Cardiac fibroblast (primary cell): Measurements from ENCODE around the gene MEA1.

Experiments used
- DNase-seq, 2 donors: peaks; one replicate each; pipeline versions ENCODE4 v3.0.0 to v3.0.0-alpha.2; 2010; ENCODE audit warnings: low read depth in 2 of 2
- H3K4me3 ChIP-seq, 2 donors: replicated peaks in 1 of 2; 1 replicate in 1 of 2; 2 replicates in 1 of 2; pipeline ENCODE4 v1.5.1; 2011; ENCODE audit warnings: low read depth in 2 of 2, low read length in 2 of 2, mild to moderate bottlenecking in 2 of 2, moderate library complexity in 1 of 2
- CTCF ChIP-seq: IDR thresholded peaks from one replicate; pipeline ENCODE4 v1.5.1; 2011; ENCODE audit warnings: low read depth, mild to moderate bottlenecking, low read length, inconsistent platforms

Gene MEA1

GRCh38 chr6:42968126-42968701, 45.5 kb downstream of the MEA1 start:
- no peak for DNase-seq
- H3K4me3 ChIP-seq, result no peak overlapping the region
- no peak for TF ChIP-seq CTCF

DNA sequence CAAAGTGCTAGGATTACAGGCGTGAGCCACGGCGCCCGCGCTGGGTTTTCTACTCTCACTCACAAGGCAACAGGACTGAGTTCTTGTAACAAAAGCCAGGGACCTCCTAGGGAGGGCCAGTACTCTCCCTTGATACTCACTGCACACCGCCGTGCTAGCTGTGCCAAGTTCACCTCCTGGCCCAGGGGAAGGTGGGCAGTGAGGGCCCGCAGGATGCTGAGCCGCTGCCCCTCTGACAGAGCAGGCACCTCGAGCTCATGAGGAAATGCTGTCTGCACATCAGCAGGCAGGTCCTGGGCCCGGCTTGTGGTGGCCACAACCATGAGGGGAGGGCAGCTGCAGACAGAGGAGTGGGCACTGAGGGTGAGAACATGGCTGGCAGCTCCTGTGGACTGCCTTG, 46.5 kb downstream of the MEA1 start:
- H3K4me3 ChIP-seq, result no peak overlapping the region
- TF ChIP-seq CTCF, result no peak

DNA sequence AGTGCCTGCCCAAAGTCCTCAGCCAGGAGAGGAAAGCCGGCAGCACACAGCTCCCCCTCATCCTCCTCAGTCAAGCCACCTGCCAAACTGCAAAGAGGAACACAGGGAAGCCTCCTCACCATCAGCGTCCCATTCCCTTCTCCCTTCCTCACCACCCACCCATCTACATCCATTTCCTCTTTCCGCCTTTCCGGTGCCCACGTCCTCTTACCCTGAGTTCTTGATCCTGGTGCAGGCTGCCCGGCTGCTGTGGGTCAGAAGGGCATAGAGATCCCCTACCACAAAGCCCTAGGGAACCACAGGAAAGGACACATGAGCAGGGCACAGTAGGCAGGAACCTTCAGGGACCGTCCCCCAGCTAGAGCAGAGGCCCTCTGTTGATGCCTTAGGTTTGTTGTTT, 47.2 kb downstream of the MEA1 start:
- DNase-seq, result no peak
- no peak overlapping the region for H3K4me3 ChIP-seq
- no peak for TF ChIP-seq CTCF

More for the DNA sequence above, 46.5 kb downstream of the MEA1 start:
- no peak for DNase-seq

GRCh38 chr6:42963855-42964605, 49.7 kb downstream of the MEA1 start:
- DNase-seq, result peak; percentile 63 to 68
- no peak overlapping the region for H3K4me3 ChIP-seq
- TF ChIP-seq CTCF, result peak; percentile 37

DNA sequence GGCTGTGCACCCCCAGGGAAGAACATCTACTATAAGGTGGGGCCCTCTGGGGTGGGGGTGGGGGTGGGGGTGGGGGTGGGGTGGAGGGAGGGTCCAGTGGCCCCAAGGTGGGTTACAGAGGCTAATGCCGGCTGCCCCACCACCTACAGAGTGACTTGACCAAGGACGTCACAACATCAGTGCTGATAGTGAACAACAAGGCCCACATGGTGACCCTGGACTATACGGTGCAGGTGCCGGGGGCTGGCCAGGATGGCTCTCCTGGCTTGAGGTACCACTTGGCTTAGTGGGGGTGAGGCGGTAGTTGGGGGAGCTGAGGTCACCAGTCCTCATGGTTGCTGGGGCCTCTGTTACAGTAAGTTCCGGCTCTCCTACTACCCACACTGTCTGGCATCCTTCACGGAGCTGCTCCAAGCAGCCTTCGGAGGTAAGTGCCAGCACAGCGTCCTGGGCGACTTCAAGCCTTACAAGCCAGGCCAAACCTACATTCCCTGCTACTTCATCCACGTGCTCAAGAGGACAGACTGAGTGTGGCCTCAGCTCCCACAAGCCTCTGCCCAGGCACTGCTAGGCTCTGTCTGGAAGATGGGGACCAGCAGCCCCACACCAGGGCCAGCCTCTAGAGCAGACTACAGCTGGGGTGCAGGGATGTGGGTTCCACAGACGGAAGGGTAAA, 50.4 kb downstream of the MEA1 start:
- H3K4me3 ChIP-seq, result no peak overlapping the region
- TF ChIP-seq CTCF, result no peak
- no peak for DNase-seq

GRCh38 chr6:42962502-42963178, 51.1 kb downstream of the MEA1 start:
- no peak for TF ChIP-seq CTCF
- DNase-seq, result no peak
- H3K4me3 ChIP-seq, result no peak overlapping the region
